ENCODE measurements around the gene PNKP.
A peak's percentile ranks its signal among the peaks of the same experiment; 100 is the strongest.

Gene PNKP

GRCh38 chr19:49866933-49867782 lies at the start of gene PNKP:
TSS of gene PNKP (minus strand) at chr19:49867576. CDS start at chr19:49867204, 372 bp downstream.
- peak; percentile 87 for DNase-seq

DNA sequence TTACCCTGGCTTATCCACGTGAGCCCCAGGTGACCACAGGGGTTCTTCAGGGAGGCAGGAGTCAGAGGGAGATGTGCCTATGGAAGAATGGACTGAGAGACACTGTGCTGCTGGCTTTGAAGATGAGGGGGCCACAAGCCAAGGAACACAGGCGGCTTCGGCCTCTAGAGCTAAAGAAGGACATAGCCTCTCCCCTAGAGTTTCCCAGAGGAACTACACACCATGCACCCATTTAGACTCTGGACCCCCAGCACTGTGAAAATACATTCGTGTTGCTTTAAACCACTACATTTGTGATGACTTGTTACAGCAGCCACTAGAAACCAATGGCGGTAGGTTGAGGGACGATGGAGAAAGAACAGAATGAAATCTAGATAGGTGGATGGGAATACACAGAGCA lies 47.9 kb upstream of the PNKP start:
- no peak for DNase-seq

- DNase-seq: no peak
These were observed 46.3 kb upstream of the PNKP start for GRCh38 chr19:49913720-49914119.

DNA sequence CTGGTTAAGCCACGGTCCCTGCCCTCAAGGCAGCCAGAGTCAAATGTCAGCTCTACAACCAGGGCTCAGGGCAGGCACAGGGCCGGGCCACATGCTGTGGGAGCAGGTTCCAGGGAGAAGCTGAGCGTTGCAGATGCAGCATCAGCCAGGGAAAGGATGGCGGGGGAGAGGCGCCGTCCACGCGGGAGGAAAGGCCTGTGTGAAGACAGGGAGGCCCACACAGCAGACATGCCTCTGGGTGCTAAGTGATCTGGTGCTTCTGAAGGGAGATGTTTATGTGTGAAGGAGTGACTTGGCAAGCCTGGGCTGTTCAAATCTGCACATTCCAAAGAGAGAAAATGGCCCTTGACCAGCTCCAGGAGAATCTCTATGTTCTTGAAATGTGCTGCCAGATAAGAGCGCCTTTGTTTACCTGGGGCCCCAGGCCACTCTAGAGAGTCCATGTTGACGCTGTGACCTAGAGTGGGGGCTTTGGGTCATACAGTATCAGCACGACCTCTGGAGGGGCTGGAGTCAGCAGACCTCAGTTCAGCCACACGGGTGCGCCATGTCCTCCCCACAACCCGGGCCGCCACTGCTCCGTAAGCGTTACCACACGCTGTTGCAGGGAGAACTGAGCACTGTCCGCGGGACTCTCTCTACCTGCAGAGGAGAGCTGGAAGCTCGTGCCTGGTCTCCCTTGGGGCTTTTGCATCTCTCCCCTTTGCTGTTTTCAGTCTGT lies 45.7 kb upstream of the PNKP start:
- DNase-seq: no peak

DNA sequence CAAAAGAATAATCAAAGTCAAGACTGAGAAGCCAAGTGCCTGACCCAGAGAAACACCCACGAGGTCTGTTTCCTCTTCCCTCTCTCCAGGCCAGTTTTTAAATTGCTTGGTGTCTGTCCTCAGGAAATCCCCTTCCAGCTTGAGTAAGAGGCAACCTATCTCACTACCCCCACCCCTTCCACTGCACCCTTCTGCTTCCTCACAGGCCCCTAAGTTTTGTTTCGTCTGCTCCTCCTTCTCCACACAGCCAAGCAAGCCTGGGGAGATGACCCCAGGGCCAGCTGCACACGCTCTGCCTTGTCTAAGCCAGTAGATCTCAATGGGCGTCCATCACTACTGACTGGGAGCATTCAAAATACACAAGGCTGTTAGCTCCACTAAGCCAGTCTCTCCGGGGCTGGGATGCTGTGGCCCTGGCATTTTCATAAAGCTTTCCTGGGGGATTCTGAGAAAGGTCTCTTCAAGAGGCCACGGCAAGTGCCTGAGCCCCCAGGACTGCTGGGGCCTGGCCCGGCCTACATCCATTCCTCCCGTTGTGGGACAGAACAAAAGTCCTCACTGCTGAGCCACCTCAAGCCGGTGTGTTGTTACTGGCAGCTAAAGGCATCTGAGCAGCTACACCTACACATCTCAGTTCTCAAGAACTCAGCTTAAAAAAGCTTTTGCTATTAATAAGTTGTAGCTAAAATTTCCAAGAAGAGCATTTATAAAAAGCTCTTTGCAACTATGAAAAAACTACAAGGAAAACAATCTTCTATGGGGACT lies 44.2 kb upstream of the PNKP start:
- DNase-seq: no peak

DNA sequence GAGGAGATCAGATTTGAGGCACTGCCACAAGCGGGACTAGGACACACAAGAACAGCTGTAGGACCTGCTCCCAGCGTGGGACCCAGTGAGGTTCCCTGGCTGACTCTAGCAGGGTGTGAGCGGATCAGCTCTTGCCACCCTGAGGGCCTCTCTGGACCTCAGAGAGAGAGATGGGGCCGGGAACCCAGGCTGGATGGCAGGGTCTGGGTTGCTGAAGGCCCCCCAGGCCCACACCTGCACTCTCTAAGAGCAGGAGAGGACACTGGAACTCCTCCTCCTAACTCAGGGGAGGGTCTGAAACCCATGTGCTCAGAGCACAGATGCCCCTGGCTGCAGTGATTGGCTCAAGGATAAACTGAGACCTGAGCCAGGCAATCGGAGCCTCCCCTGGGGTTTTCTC lies 42.8 kb upstream of the PNKP start:
- DNase-seq: no peak

- no peak for DNase-seq
These were observed 41.4 kb upstream of the PNKP start for GRCh38 chr19:49908480-49909420.

DNA sequence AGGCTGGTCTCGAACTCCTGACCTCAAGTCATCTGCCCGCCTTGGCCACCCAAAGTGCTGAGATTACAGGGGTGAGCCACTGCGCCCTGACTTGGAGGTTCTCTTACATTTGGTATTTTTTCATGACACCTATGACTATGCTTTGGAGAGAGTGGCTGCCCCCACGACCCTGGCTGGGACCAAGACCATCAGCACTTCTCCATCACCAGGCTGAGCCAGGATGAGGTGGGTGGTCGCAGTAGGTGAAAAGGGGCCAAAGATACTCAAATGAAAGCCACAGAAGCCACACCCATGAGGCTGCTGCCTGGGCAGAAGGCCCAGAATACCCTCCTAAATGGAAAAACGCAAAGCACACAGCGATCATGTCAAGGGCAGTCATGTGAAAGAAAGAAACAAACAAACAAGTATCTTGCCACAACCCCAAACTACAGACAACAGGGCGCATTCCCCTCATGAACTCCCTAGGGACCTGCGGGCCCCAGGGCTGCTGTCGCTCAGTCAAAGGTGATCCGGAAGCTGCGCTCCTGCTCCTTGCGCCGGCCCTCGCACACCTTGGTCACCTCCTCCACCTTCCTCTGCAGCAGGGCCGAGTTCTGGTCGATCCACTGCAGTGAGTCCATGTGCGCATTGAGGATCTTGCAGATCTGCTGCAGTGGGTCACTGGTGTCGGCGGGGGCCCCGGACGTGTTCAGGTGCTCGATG lies 40.5 kb upstream of the PNKP start:
- no peak for DNase-seq

DNA sequence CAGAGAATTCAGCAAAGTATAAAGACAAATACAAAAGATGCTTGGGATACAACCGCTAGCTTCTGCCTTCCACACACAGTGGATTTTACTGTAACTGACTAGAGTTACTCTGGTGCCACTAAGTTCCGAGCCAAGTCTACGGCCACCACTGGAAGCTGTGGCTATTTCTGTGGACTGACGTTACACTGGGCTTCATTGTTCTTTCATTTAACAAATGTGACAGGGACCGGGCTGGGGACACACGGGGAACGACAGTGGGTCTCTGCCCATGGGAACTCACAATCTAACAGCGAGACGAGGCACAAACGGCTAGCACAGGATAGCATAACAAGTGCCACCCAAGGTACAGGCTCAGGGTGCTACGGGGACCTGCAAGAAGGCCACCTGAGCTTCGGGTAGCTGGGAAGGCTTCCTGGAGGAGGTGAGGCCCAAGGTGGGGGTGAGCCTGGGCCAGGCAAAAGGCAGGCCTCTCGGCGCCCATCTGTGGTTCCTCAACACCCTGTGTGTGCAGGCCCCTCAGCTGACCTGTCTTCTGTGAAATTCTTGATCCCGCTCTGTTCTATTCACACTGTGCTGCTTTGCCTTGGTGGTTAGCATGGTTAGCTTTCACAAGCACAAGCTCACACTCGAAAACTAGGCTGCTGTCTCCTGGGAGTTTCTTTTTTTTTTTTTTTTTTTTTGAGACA lies 39.6 kb upstream of the PNKP start:
- no peak for DNase-seq

GRCh38 chr19:49904136-49904535 lies 36.8 kb upstream of the PNKP start:
- no peak for DNase-seq

DNA sequence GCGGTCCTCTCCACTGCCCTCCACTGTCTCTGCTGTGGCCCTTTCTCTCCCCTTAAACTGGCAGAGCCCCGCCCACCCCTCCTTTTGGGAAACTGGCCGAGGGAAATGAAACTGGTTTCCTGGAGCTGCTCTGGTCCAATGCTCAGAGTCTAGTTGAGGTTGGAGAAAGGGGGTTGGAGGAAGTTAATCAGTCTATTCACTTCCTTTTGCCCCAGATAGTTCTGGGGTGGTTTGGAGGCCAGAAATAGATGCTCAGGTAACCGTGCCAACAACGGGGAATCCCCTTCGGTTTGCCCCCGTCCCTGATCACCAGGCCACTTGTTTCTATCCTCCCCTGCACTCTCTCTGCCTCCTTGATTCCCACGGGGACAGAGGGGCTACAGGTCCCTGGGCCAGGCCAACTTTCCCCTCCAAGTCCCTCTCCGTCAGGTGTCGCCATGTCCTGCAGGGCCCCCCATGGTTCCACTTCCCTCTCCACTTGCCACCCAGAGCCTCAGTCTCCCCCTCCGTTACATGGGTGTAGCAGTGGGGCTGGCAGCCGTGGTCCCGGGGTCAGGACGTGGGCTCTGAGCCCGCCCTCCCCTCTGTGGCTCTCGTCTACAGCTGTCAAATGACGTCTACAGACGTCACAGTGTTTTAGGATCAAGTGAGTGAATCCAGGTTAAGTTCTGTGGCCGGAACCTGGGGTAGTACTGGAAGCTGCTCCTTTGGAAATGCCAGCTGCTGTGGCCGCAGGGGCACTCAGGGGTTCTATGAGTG lies 29.7 kb upstream of the PNKP start, which contains the start of gene IL4I1:
Gene IL4I1, minus strand, starts transcription at position 25 of the 759 bp plus-strand sequence. CDS start 727 bp downstream, outside the sequence.
- no peak for DNase-seq

GRCh38 chr19:49895566-49896297 lies 28.4 kb upstream of the PNKP start:
- no peak for DNase-seq

- DNase-seq: no peak
These were observed 27.6 kb upstream of the PNKP start for GRCh38 chr19:49894879-49895565.

GRCh38 chr19:49894011-49894664 lies 26.8 kb upstream of the PNKP start:
- DNase-seq: no peak

DNA sequence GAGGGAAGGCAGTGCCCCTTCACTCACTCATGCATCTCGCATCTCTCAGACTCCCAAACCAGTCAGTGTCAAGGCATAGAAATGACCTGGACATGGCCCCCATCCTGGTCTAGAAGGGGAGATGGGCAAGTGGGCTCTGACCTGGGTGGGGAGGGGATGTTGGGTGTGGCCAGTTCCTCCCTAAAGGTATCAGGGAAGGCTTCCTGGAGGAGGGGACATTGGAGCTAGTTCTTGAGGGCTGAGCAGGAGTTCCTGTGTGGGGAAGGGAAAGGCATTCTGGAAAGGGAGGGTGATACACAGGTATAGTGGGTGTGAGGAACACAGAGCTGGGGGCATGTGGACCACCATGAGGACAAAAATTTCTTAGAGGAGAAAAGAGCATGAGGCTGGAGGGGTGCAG lies 25.3 kb upstream of the PNKP start:
- no peak for DNase-seq

DNA sequence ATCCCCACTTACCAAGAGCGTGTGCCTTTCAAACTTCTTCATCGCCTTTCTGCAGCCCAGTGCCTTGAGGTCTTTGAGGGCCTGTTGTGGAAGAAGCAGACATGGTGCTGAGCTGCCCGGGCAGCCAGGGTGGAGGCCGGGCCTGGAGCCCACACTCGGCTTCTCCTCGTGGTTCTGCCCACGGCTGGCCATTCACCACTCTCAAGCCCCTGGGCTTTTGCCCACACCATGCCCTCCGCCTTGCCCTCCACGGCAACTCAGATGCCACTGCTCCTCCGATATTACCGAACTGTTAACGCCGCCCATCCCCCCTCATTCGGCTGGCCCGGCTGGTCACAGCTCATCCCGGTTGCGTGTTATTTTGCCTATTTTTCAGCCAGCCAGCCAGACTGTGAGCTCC lies 24.0 kb upstream of the PNKP start:
- DNase-seq: no peak

DNA sequence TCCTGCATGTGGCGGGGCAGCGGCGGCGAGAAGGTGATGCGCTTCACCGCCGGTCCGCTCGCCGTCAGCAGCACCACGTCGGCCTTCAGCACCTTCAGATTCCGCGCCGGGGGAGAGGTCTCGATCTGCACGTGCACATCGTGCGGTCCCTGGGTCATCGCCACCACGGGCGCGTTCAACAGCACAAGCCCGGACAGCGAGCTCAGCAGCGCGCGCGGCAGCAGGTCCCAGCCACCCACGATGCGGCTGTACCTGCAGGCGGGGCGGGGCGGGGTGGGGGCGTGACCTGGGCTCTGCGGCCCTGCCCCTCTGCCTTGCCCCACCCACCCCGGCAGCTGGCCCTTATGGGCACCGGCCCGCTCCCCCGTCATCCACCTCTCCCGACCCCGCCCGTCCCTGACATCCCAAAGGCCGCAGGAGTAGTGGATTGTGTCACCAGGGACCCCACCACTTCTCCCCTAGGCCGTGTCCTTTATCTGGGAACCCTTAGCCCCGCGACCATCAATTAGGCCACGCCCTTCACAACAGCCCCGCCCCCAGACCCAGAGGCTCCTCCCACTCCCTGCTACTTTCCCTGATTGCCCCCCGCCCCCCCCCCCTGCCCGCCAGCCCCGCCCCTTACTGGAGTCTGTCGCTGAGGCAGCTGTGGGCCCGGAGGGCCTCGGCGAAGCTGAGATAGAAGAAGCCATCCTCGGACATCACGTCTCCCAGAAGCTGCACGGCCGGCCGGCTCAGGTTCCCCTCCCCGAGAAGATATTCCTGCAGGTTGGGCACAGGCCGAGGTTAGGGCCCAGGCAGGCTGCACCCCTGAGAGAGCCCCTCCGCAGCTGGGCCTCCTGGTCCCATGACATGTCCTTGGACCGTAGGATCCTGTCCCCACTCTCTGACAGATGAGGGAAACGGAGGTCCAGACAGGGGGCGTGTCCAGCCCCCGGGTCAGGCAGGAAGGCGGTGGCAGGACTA lies 23.3 kb upstream of the PNKP start:
- DNase-seq: no peak

Measured in NCI-H2227 treated with DMSO at 0.1 percent for 48 hours (cell line).